HG03342 (cell line): ENCODE data around the gene CEP170B.
"Not testable (repeated sequence)": the region's sequence is repeated elsewhere in the genome, so short reads cannot be mapped to it uniquely, and the experiment has no call there.

Experiments
- ATAC-seq: cut with Tn5 transposase; IDR thresholded peaks from one replicate; pipeline ENCODE4 v1.9.1; 2021; ENCODE audit warnings: mild to moderate bottlenecking, moderate library complexity; ENCODE audit not compliant: unreplicated experiment

CEP170B gene

GRCh38 chr14:104941508-104942365, 76.7 kb downstream of the CEP170B start:
- ATAC-seq, result no peak

- no peak for ATAC-seq
Measured at GRCh38 chr14:104942586-104942985, 77.5 kb downstream of the CEP170B start.

GRCh38 chr14:104943216-104944015, 78.3 kb downstream of the CEP170B start:
- ATAC-seq, result not testable (repeated sequence)

- ATAC-seq, result not testable (repeated sequence)
Measured at GRCh38 chr14:104944016-104944308, 78.9 kb downstream of the CEP170B start.

GRCh38 chr14:104944436-104945205, 79.6 kb downstream of the CEP170B start:
- ATAC-seq, result not testable (repeated sequence)

GRCh38 chr14:104945266-104945665, 80.2 kb downstream of the CEP170B start:
- ATAC-seq, result not testable (repeated sequence)
